ENCODE results near the gene GPS1. TPM values are rescaled to one million over a fixed set of nuclear protein-coding genes. Genes with fewer than 3 reads are reported as not detected.

Gene GPS1
- total and polyA plus RNA-seq, 3 experiments from 2014 or later: 122 to 151 (median 125) TPM

DNA sequence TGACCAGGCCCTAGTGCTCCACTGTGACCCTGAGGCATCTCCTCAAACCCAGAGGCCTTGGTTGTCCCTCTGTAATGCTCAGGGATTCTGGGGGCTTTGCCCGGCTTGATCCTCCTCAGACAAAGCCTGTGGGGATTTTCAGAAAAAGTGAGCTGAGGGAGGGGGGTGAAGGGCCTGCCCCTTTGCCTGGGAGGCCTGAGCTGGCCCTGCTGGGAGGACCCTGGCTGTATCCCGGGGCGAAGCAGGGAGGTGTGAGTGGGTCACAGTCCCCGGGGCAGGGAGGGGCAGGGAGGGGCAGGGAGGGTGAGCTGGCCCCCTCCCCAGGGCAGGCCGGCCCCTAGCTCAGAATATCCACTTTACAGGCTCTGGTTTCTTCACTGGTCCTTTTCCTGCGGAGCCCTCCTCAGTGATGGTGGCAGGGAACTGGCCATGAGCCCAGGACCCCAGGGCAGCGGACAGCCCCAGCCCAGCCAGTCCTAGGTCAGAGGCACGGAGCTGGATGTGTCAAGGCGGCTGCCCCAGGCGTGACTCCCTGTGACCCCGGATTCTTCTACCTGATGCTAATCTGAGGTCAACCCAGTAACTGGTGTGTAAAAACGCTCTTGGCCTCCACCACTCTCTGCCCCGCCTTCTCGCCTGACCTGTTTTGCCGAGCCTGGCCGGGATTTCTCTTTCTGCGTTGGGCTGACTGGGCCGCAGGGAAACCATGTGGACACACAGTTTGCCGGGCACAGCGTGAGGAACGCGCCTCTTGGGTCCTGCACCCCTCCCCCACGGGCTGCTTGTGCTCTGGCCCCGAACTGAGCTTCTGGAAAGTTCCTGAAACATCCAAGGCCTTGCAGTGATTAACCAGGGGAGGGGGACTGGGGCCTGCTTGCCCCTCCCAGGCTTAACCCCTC, 52.1 kb downstream of the GPS1 start:
- H3K9me3 ChIP-seq (ENCODE audit: low read length): no peaks in the 10 kb centered on the region
- Mint-ChIP-seq H3K36me3 (peaks cover 0 to 1% (median 0%) of the 10 kb centered on the region in 3 donors), H3K4me1 (peaks cover 20 to 43% (median 22%) of the 10 kb centered on the region in 3 donors), H3K27me3 (no peaks in the 10 kb centered on the region), H3K9me3 (no peaks in the 10 kb centered on the region), H3K27ac (peak overlapping the region in 1 of 8 donors; percentile 58), H3K4me3 (peak overlapping the region in 2 of 7 donors; percentile 23 to 83)
- ChIA-PET POLR2A (interaction anchor here (1.1 kb wide), 1 partner anchor 23 kb away, joined by 3 read pairs; no protein-coding TSS in a partner anchor), CTCF (interaction anchor here (1.0 to 1.5 kb wide), 2 partner anchors 66 to 73 kb away, joined by 3 read pairs; partner anchors contain the start of gene DCXR)
- H3K27me3 ChIP-seq (ENCODE audit: insufficient read depth, low read length, poor library complexity, severe bottlenecking): no peaks in the 10 kb centered on the region
- no peak overlapping the region for H3K4me3 ChIP-seq (ENCODE audit: low read length)
- no peaks in the 10 kb centered on the region for H3K36me3 ChIP-seq (ENCODE audit: insufficient read depth, low read length)
- H3K27ac ChIP-seq (ENCODE audit: low read depth, low read length): no peak overlapping the region
- H3K4me1 ChIP-seq (ENCODE audit: insufficient read depth, low read length): peaks cover 35% of the 10 kb centered on the region
- DNase-seq: no peak

DNA sequence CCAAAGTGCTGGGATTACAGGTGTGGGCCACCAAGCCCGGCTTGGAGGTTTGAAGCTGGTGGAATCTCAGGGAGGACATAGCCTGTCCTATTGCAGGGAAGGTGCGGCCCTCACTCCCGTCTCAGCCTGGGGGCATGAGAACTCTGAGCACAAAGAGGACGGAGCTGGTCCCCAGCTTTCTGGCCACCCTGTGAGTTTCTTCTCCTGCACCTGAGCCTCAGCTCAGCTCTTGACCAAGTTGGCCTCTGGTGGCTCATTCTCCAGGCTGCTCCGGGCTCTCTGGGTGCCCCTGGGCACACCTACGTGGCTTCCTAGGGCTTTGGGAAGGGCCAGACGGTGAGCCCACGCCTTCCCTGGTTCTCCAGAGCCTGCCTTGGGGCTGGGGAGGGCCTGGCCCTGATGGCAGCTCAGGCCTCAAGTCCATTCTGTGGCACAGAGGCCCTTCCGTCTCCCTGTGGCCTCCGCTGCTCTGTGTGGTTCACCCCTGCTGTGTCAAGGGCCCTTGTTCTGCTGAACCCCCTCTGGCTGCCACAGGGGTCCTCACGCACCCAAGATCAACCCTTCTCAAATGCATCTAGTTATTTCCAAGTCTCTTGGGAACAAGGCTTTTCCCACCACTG, 53.2 kb downstream of the GPS1 start:
- Histone ChIP-seq H3K27me3 (ENCODE audit: insufficient read depth, low read length, poor library complexity, severe bottlenecking) (no peaks in the 10 kb centered on the region), H3K4me3 (ENCODE audit: low read length) (no peak overlapping the region), H3K27ac (ENCODE audit: low read depth, low read length) (no peak overlapping the region), H3K36me3 (ENCODE audit: insufficient read depth, low read length) (no peaks in the 10 kb centered on the region), H3K4me1 (ENCODE audit: insufficient read depth, low read length) (peaks cover 28% of the 10 kb centered on the region), H3K9me3 (ENCODE audit: low read length) (no peaks in the 10 kb centered on the region)
- Mint-ChIP-seq H3K27me3 (no peaks in the 10 kb centered on the region), H3K9me3 (no peaks in the 10 kb centered on the region), H3K4me1 (peaks cover 19 to 39% (median 25%) of the 10 kb centered on the region in 3 donors), H3K27ac (peak overlapping the region; percentile 11 to 100 (median 84)), H3K4me3 (peak overlapping the region in 6 of 7 donors; percentile 39 to 96 (median 47)), H3K36me3 (peaks cover 0 to 1% (median 0%) of the 10 kb centered on the region in 3 donors)
- POLR2A ChIA-PET: interaction anchor here (1.1 kb wide), 1 partner anchor 22 kb away, joined by 3 read pairs; no protein-coding TSS in a partner anchor
- no peak for DNase-seq
- CTCF ChIA-PET: interaction anchor here (1.5 to 3.0 kb wide), 2 partner anchors 48 to 74 kb away, joined by 3 to 14 read pairs; no protein-coding TSS in a partner anchor

DNA sequence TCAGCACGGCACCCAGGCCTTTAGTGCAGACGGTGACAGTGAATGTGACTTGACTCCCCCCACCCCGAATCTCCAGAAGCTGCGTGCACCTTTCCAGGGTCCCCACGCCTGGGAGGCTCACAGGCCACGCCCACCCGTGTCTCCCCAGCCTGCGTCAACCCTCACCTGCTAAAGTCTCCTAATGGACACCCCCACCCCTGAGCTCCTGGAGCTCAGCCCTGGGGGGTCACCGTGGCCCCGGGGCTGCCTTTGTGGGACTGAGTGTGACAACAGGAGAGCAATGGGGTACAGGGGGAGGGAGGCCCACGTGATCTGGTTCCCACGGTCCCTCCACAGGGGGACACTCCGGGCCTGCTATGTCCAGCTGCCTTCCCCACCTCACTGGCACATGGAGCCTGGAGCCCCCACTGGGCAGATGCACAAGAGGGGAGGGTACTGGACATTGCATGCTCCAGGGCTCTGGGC, 53.8 kb downstream of the GPS1 start:
- no peaks in the 10 kb centered on the region for H3K9me3 ChIP-seq (ENCODE audit: low read length)
- Mint-ChIP-seq H3K27me3 (no peaks in the 10 kb centered on the region), H3K4me3 (peak overlapping the region; percentile 43 to 96 (median 89)), H3K4me1 (peaks cover 19 to 37% (median 29%) of the 10 kb centered on the region in 3 donors), H3K36me3 (peaks cover 0 to 1% (median 0%) of the 10 kb centered on the region in 3 donors), H3K27ac (peak overlapping the region; percentile 69 to 100 (median 94)), H3K9me3 (no peaks in the 10 kb centered on the region)
- H3K27me3 ChIP-seq (ENCODE audit: insufficient read depth, low read length, poor library complexity, severe bottlenecking): no peaks in the 10 kb centered on the region
- H3K36me3 ChIP-seq (ENCODE audit: insufficient read depth, low read length): no peaks in the 10 kb centered on the region
- H3K4me3 ChIP-seq (ENCODE audit: low read length): peak overlapping the region; percentile 88
- peaks cover 28% of the 10 kb centered on the region for H3K4me1 ChIP-seq (ENCODE audit: insufficient read depth, low read length)
- no peak for DNase-seq
- ChIA-PET POLR2A (interaction anchor here (1.1 to 1.7 kb wide), 2 partner anchors 7 to 21 kb away, joined by 3 to 7 read pairs; partner anchors contain the start of gene FASN), CTCF (interaction anchor here (1.3 to 3.0 kb wide), 6 partner anchors 15 to 76 kb away, joined by 3 to 16 read pairs (median 13); partner anchors contain the start of gene DCXR)
- H3K27ac ChIP-seq (ENCODE audit: low read depth, low read length): peak overlapping the region; percentile 64

DNA sequence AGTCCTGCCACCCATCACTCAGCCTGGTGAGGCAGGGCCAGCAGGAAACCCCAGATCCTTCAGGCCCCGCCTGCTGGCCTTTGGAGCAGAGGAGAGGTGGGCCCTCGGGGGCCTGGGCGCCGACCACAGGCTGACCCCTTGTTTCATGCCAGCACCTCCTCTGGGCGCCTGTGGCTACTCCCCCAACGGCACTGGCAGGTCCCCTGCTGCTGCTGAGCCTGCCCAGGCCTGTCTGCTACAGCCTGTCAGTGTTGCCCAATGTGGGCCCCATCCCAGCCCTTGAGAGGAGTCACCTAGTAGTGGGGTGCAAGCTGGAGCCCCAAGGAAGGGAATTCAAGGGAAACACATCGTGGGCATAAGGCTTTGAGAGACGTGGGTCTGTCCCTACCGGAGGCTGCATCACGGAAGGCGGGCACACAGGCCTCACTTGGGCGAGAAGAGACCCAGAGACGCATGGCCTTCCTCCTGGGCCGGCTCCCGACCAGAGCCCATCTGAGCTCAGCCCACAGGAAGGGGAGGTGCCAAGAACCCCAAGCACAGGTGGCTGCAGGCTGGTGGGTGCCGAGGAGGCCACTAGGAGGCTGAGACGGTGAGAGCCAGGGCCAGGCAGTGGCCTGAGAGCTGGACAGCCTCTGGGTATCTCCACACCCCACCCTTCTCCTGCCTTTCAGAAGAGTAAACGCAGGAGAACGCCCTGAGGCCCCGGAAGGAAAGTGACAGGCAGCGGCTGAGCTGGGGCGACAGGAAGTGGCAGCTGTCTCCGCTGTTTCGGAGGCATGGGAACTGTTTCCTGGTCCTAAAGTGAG, 54.4 kb downstream of the GPS1 start:
- H3K9me3 Mint-ChIP-seq: no peaks in the 10 kb centered on the region
- Histone ChIP-seq H3K27ac (ENCODE audit: low read depth, low read length) (peak overlapping the region; percentile 64), H3K9me3 (ENCODE audit: low read length) (no peaks in the 10 kb centered on the region), H3K4me3 (ENCODE audit: low read length) (peak overlapping the region; percentile 88), H3K36me3 (ENCODE audit: insufficient read depth, low read length) (no peaks in the 10 kb centered on the region), H3K4me1 (ENCODE audit: insufficient read depth, low read length) (peaks cover 28% of the 10 kb centered on the region), H3K27me3 (ENCODE audit: insufficient read depth, low read length, poor library complexity, severe bottlenecking) (no peaks in the 10 kb centered on the region)
- H3K27ac Mint-ChIP-seq: peak overlapping the region; percentile 88 to 100 (median 96)
- H3K4me1 Mint-ChIP-seq: peaks cover 19 to 38% (median 31%) of the 10 kb centered on the region in 3 donors
- peaks cover 0 to 1% (median 0%) of the 10 kb centered on the region in 3 donors for H3K36me3 Mint-ChIP-seq
- H3K4me3 Mint-ChIP-seq: peak overlapping the region; percentile 86 to 96 (median 90)
- POLR2A ChIA-PET: interaction anchor here (0.6 to 1.7 kb wide), 5 partner anchors 8 to 237 kb away, joined by 3 to 7 read pairs (median 3); partner anchors contain the start of genes DUS1L and FASN
- DNase-seq: peak; percentile 36 to 70 (median 54)
- CTCF ChIA-PET: interaction anchor here (1.0 to 3.0 kb wide), 9 partner anchors 14 to 147 kb away, joined by 3 to 16 read pairs (median 5); partner anchors contain the start of gene DCXR
- H3K27me3 Mint-ChIP-seq: no peaks in the 10 kb centered on the region

DNA sequence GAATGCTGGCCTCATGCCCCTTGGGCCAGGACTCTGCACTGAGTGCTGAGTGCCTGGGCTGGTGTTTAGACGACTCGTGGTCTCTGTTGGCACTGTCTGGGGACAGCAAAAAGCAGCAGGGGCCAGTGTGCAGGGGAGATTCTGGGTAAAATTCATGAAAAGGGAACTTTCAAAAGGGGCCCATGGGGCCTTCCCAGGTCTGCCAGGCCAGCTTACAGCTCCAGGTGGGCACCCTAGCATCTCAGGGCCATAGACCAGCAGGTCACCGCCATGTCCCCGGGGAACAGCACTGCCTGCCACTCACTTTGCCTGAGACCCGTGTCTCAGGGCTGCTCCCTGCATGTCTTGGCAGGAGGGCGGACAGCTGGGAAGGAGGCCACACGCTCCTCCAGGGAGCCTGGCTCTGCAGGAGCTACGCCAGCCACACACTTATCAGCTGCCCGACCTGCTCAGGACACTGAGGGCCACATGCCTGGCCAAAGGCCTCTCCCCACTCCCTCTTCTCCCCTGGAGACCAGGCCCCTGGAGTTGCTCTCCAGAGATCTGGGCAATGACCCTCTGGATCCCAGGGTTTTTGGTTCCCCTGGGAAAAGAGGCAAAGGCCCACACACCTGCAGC, 55.1 kb downstream of the GPS1 start:
- peak overlapping the region; percentile 64 for H3K27ac ChIP-seq (ENCODE audit: low read depth, low read length)
- Mint-ChIP-seq H3K4me1 (peaks cover 19 to 38% (median 31%) of the 10 kb centered on the region in 3 donors), H3K27ac (peak overlapping the region; percentile 88 to 100 (median 96)), H3K4me3 (peak overlapping the region; percentile 86 to 96 (median 90)), H3K27me3 (no peaks in the 10 kb centered on the region), H3K9me3 (no peaks in the 10 kb centered on the region), H3K36me3 (peaks cover 0 to 1% (median 0%) of the 10 kb centered on the region in 3 donors)
- CTCF ChIA-PET: interaction anchor here (0.8 to 3.0 kb wide), 10 partner anchors 8 to 147 kb away, joined by 3 to 16 read pairs (median 4); partner anchors contain the start of genes DCXR and FASN
- no peak for DNase-seq
- H3K4me1 ChIP-seq (ENCODE audit: insufficient read depth, low read length): peaks cover 28% of the 10 kb centered on the region
- peak overlapping the region; percentile 88 for H3K4me3 ChIP-seq (ENCODE audit: low read length)
- POLR2A ChIA-PET: interaction anchor here (0.6 to 1.7 kb wide), 5 partner anchors 8 to 236 kb away, joined by 3 to 7 read pairs (median 3); partner anchors contain the start of genes DUS1L and FASN
- H3K27me3 ChIP-seq (ENCODE audit: insufficient read depth, low read length, poor library complexity, severe bottlenecking): no peaks in the 10 kb centered on the region
- H3K9me3 ChIP-seq (ENCODE audit: low read length): no peaks in the 10 kb centered on the region
- no peaks in the 10 kb centered on the region for H3K36me3 ChIP-seq (ENCODE audit: insufficient read depth, low read length)

Measured in CD8-positive, alpha-beta memory T cell (primary cell).